ENCODE results near the gene TSPEAR.

GRCh38 chr21:44524414-44525371, 186.7 kb downstream of the TSPEAR start:
- TF ChIP-seq POLR2A (IDR thresholded peaks at IDR 0.05) (no peak), CTCF (IDR thresholded peaks at IDR 0.05 in 8 of 11, conservative IDR thresholded peaks at IDR 0.05 in 3 of 11) (no peak), POLR2AphosphoS5 (IDR thresholded peaks at IDR 0.05) (no peak)

Measured in spleen (tissue), 7 donors.